NCI-H345 treated with DMSO at 0.1 percent for 48 hours (cell line): ENCODE results near the gene ZNF425.
"Not testable (repeated sequence)": the region's sequence is repeated elsewhere in the genome, so short reads cannot be mapped to it uniquely, and the experiment has no call there.

Experiments used
- DNase-seq: peaks from one replicate; lab custom pipeline; 2025; ENCODE audit not compliant: unreplicated experiment; lab: John Stamatoyannopoulos, UW

Gene ZNF425

DNA sequence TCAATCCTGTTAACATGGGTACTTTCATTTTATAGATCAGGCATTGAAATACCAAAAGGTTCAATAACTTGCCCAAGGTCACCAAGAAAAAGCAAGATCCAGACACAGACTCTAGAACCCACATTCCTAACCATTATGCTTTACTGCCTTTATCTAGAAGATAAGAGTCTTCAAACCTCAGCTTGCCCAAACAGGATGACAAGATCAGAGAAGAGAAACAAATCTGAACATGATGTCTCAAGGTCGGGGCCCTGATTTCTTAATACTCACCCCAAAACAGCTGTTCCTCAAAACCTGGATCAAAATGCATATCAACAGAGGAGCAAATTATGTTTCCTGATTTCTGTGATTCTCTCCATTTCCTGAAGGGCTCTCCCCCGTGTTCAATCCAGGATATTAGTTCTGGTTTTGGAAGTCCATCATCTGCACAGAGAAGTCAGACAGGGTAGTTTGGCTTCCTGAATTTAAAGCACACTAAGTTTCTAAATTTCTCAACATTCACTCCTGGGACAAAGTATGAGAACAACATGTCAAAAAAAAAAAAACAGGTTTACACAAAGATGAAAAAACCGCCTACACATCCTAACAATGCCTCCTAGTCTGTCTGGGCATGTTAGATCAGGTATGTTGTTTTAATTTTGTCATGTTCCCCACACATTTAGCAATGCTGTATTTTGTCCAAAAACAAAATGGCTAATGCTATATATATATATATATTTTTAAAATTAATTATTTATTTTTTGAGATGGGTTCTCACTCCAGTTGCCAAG lies 51.8 kb downstream of the ZNF425 start:
- no peak for DNase-seq

DNA sequence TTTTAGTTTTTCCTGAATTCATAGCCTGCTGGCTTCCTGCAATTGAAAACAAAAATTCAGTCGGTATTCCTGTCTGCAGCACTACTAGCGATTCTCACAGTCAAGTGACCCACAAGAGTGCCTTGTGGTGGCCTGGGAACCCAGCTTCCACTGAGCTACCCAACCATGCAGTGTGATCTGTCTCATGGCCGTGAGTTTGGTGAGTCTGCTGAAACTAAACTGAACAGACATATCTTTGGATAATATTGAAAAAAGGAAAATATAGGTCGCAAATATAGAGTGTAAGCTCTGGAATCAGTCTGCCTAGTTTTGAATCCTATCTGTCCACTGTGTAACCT lies 53.7 kb downstream of the ZNF425 start:
- DNase-seq, result no peak

GRCh38 chr7:149071641-149072437 lies 54.3 kb downstream of the ZNF425 start:
- no peak for DNase-seq

- DNase-seq, result no peak
These were observed 54.9 kb downstream of the ZNF425 start for GRCh38 chr7:149071182-149071635.

DNA sequence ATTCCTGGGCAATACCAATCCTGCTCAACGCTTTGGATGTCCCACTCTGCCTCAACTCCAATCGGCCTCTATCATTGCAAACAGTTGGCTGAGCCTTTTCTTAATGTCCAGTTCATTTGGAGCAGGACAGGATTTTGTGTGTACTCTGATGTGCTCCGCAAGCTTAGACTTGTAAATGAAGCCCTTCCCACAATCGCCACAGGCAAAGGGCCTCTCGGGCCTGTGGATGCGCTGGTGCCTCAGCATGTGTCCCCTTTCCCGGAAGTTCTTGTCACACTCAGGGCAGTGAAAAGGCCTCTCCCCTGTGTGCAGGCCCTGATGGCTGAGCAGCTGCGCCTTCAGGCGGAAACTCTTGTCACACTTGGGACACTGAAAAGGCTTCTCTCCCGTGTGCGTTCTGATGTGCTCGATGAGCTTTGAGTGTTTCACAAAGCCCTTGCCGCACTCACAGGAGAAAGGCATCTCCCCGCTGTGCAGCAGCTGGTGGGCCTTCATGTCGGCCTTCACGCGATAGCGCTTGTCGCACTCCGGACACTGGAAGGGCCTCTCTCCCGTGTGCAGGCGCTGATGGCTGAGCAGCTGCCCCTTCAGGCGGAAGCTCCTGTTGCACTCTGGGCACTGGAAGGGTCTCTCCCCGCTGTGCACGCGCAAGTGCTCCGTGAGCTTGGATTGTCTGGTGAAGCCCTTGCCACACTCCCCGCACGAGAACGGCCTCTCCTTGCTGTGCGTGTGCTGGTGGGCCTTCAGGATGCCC lies 55.6 kb downstream of the ZNF425 start:
- peak; percentile 87 for DNase-seq

DNA sequence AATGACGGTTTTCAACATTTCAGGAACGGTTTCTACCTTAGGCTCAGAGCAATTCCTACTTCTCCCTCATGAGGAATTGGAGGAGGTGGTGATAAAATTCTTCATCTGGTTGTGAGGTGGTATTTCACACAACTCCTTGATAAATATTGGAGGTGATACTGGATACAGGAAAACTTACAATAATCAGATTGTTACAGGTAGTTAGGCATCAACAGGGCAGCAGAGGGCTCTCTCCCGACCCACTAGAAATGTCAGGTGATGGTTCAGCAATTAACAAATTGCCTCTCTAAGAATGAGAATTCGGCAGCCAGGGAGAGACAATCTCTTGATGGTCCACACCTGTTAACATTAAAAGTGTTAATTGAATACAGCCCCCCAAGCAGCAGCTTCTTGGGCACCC lies 58.3 kb downstream of the ZNF425 start:
- DNase-seq, result no peak

DNA sequence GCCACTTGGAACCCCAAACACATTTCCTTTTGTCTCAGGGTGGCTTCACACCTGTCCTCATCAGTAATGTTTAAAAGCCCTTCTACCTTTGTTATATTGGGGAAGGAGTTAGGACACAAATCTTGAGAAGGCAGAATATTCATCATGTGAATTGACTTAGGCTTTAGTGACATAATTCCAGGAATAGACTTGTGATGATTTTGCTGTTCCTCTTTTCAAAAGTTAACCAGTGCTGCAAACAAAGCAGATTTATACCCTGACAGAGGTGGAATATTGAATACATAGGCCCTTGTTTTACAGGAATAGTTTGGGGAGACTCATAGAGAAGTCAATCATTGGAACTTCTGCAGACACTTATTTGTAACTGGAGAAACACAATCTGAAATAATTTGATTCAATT lies 62.6 kb downstream of the ZNF425 start:
- no peak for DNase-seq

DNA sequence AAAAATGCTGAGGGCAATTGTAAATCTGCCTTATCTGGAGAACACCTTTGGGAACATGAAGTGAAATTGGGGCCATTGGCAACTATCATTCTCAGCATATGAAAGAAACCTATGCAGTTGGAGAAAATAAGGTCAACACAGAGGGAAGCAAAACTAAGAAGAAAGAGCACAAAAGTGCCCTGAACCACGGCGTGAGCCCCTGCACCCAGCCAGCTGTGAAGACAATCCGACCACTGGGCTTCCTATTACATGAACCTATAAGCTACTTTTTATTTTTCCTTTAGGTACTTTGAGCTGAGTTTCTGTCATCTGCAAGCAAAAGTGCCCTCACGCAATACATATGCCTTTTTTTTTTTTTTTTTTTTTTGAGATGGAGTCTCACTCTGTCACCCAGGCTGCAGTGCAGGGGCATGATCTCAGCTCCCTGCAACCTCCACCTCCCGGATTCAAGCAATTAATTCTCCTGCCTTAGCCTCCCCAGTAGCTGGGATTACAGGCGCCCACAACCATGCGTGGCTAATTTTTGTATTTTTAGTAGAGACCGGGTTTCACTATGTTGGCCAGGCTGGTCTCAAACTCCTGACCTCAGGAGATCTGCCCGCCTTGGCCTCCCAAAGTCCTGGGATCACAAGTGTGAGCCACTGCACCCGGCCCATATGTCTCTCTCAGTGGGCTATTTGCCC lies 63.8 kb downstream of the ZNF425 start:
- DNase-seq, result not testable (repeated sequence)

GRCh38 chr7:149060156-149060555 lies 66.0 kb downstream of the ZNF425 start:
- DNase-seq, result no peak

GRCh38 chr7:149053885-149054284 lies 72.2 kb downstream of the ZNF425 start:
- no peak for DNase-seq

DNA sequence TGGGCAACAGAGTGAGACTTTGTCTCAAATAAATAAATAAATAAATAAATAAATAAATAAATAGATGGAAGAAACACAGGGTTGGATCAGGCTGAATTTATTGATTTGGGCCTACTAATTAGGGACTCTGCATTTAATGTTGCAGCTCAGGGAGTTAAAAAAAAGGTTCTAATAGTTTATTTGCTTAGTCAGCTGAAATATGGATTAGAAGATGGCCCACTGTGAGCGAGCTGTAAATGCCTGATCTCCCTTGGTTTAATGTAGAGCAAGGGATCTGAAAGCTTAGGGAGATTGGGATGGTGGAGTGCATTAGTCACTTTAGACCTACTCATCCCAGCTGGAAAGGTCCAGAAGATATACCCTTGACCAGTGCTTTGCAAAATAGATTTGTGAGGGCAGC lies 72.7 kb downstream of the ZNF425 start:
- no peak for DNase-seq
